Measurements from ENCODE around the gene GPR108. TPM values are rescaled to one million over a fixed set of nuclear protein-coding genes. Genes with fewer than 3 reads are reported as not detected.

GPR108 gene
- total RNA-seq, 2 experiments from 2014 or later: 77.2 to 100 TPM

DNA sequence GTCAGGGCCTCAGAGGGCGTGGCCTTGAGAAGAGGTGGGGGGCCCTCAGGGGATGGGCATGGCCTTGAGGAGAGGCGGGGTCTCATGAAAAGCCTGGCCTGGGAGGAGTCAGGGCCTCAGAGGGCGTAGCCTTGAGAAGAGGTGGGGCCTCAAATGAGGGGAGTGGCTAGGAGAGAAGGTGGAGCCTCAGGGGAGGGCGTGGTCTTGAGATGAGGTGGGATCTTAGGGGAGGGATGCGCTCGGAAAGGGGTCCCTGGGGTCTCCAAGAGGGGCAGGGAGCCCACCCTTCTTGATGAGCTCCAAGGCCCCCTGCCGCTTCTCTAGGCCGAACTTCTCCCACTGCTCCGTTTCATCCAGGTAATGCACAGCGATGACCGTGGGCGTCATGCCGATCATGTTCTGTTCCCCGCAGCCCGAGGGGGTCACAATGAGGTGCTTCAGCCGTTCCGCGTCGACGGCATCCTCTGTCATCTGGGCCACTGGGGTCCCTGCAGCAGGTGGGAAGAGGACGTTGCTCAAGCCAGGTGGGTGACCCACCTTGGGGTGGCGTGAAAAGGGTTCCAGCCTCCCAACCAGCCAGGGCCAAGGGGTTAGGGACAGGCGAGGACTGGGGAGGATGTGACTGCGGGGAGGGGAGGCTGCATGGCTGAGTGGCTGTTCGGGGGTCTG, 43.1 kb downstream of the GPR108 start:
- Mint-ChIP-seq H3K4me3 (no peak overlapping the region), H3K27me3 (no peaks in the 10 kb centered on the region), H3K27ac (no peak overlapping the region), H3K4me1 (peaks cover 11% of the 10 kb centered on the region), H3K36me3 (peaks cover 2% of the 10 kb centered on the region), H3K9me3 (ENCODE audit: low read depth) (peaks cover 2% of the 10 kb centered on the region)
- ATAC-seq: peak; percentile 42
- CTCF ChIA-PET: no interaction called here
- no peak for DNase-seq

DNA sequence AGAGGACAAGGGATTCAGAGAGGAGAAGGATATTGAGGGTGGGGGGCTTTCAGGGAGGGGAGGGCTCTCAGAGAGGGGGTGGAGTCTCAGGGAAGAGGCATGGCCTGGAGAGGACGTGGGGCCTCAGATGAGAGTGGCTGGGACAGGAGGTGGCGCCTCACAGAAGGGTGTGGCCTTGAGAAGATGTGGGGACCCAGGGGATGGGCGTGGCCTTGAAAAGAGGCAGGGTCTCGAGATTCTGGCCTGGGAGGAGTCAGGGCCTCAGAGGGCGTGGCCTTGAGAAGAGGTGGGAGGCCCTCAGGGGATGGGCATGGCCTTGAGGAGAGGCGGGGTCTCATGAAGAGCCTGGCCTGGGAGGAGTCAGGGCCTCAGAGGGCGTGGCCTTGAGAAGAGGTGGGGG, 43.7 kb downstream of the GPR108 start:
- H3K4me1 Mint-ChIP-seq: peaks cover 12% of the 10 kb centered on the region
- ATAC-seq: peak; percentile 35
- no peak for DNase-seq
- H3K36me3 Mint-ChIP-seq: peaks cover 2% of the 10 kb centered on the region
- no peak overlapping the region for H3K4me3 Mint-ChIP-seq
- peaks cover 4% of the 10 kb centered on the region for H3K9me3 Mint-ChIP-seq (ENCODE audit: low read depth)
- H3K27me3 Mint-ChIP-seq: no peaks in the 10 kb centered on the region
- no peak overlapping the region for H3K27ac Mint-ChIP-seq
- CTCF ChIA-PET: no interaction called here

DNA sequence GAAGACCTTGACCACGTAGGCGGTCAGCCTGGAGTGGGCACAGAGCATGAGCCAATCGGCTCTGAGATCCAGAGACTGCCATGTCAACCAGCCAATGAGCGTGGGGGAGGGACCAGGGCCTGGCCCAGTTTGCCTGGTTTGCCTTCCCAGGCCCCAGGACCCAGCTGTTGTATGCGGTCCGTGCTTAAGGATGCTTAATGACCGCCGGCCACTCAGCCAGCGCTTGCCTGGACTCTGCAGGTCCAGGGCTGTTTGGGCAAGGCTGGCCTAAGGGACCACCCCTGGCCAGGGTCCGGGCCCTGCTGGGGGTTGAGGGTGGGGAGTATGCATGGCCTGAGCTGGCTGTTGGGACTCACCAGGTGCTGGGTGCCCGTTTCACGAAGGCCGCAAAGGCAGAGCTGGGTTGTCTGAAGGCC, 44.3 kb downstream of the GPR108 start:
- Mint-ChIP-seq H3K27me3 (no peaks in the 10 kb centered on the region), H3K27ac (no peak overlapping the region), H3K4me3 (no peak overlapping the region), H3K36me3 (no peaks in the 10 kb centered on the region), H3K9me3 (ENCODE audit: low read depth) (peaks cover 3% of the 10 kb centered on the region), H3K4me1 (peaks cover 13% of the 10 kb centered on the region)
- no peak for DNase-seq
- CTCF ChIA-PET: no interaction called here
- ATAC-seq: no peak

DNA sequence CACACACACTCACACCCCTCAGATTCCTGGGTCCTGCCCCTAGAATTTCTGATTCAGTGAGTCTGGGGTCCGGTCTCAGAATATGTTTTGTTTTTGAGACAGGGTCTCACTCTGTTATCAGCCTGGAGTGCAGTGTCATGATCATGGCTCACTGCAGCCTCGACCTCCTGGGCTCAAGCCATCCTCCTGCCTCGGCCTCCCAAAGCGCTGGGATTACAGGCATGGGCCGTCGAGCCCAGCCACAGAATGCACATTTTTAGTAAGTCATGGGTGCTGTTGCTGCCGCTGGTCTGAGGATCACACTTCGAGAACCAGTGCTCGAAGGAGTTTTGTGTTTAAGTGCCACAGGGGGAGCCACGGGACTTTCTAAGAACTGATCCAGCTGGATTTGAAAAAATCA, 45.4 kb downstream of the GPR108 start:
- no peak for DNase-seq
- H3K4me1 Mint-ChIP-seq: peaks cover 7% of the 10 kb centered on the region
- no peaks in the 10 kb centered on the region for H3K36me3 Mint-ChIP-seq
- no peak overlapping the region for H3K4me3 Mint-ChIP-seq
- CTCF ChIA-PET: no interaction called here
- ATAC-seq: no peak
- H3K27me3 Mint-ChIP-seq: no peaks in the 10 kb centered on the region
- H3K9me3 Mint-ChIP-seq (ENCODE audit: low read depth): peaks cover 3% of the 10 kb centered on the region
- no peak overlapping the region for H3K27ac Mint-ChIP-seq

DNA sequence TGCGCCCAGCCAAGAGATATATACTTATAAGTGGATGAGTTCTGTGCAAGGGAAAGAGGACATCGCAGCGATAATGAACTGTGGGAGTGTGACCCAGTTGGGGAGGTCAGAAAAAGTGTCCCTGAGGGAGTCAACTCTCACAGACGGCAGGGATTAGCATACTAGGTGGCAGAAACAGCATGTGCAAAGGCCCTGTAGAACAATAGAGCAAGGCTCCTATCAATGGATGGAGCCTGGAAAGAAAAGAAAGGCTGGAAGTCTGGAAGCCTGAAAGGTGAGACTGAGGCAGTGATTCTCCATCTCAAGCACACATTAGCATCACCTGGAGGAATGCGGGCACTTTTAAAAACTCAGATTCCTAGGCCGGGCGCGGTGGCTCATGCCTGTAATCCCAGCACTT, 46.0 kb downstream of the GPR108 start:
- Mint-ChIP-seq H3K27ac (no peak overlapping the region), H3K36me3 (no peaks in the 10 kb centered on the region)
- ATAC-seq: no peak

DNA sequence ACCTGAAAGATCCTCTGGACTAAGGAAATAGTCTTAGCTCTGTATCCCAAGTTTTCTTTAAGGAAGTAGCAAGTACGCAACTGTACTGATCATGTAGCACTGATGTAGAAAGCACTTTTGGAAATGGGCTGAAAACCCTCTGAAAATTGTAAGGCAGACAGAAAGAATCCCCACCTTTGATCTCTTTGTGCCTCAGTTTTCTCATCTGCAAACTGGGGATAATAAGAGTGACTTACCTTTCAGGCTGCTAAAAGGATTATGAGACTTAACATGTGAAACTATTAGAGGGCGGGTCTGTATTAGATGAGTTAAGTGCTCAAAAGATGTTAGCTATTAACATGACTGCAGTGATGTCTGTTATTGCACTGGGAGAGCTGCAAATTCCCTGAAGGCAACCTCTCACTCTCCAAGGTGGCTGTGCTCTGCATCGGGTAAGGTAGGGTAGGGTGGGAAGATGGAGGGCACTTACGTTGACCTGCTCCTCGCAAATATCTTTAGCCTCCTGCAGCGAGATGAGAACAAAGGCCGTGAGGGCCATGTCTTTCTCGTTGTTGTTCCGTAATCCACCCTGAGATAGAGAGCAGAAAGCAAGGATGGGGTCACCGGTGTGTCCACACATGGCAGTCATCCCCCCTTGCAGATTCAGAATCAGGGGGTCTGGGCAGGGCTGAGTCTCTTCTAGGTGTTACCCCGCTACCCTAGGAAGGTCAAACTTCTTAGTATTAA, 47.1 kb downstream of the GPR108 start:
- H3K27me3 Mint-ChIP-seq: no peaks in the 10 kb centered on the region
- H3K36me3 Mint-ChIP-seq: no peaks in the 10 kb centered on the region
- H3K9me3 Mint-ChIP-seq (ENCODE audit: low read depth): peaks cover 3% of the 10 kb centered on the region
- CTCF ChIA-PET: no interaction called here
- no peak for DNase-seq
- no peak overlapping the region for H3K4me3 Mint-ChIP-seq
- ATAC-seq: no peak
- H3K27ac Mint-ChIP-seq: no peak overlapping the region
- H3K4me1 Mint-ChIP-seq: peaks cover 2% of the 10 kb centered on the region

More for the DNA sequence above, 46.0 kb downstream of the GPR108 start:
- no peaks in the 10 kb centered on the region for H3K27me3 Mint-ChIP-seq
- peaks cover 3% of the 10 kb centered on the region for H3K9me3 Mint-ChIP-seq (ENCODE audit: low read depth)
- H3K4me1 Mint-ChIP-seq: peaks cover 4% of the 10 kb centered on the region
- no peak for DNase-seq
- CTCF ChIA-PET: no interaction called here
- H3K4me3 Mint-ChIP-seq: no peak overlapping the region

DNA sequence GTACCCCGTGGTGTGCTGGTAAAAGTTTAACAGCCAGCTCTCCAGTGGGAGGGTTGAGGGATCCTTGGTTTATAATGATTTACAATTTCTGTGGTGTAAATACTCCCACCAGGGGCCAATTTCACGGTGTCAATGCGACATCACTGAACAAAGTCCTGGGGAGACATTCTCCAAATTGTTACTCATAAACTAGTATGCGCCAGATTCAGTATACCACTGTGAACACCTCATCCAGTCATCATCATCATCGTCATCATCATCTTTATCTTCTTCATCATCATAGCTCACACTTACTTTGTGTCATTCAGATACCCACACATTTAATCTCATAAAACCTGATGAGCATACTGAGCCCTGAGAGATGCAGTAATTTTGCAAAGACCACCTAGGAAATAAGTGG, 50.3 kb downstream of the GPR108 start:
- no peak for DNase-seq
- CTCF ChIA-PET: interaction anchor here (1.1 to 1.6 kb wide), 4 partner anchors 12 to 170 kb away, joined by 3 to 5 read pairs (median 4); partner anchors contain the start of gene TNFSF14
- H3K36me3 Mint-ChIP-seq: no peaks in the 10 kb centered on the region
- H3K4me3 Mint-ChIP-seq: no peak overlapping the region
- H3K9me3 Mint-ChIP-seq (ENCODE audit: low read depth): peaks cover 3% of the 10 kb centered on the region
- no peak for ATAC-seq
- H3K27me3 Mint-ChIP-seq: peaks cover 7% of the 10 kb centered on the region
- H3K4me1 Mint-ChIP-seq: peaks cover 5% of the 10 kb centered on the region
- H3K27ac Mint-ChIP-seq: no peak overlapping the region

DNA sequence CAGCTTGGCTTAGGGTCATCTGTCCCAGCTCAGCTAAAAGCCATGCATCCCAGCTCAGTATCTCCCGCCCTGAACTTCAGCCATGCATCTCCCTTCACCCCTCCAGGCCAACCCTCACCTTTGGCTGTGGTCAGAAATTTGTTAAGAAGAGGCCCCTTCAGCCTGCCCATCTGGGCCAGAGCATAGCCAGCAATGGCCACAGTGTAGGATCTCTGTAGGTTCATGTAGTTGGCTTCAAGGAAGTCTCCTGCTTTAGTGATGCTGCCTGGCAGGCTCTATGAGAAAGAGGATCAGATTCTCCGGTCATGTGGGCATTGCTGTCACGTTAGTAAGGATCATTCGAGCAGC, 50.8 kb downstream of the GPR108 start:
- Mint-ChIP-seq H3K4me1 (peaks cover 5% of the 10 kb centered on the region), H3K27me3 (peaks cover 11% of the 10 kb centered on the region), H3K27ac (no peak overlapping the region), H3K4me3 (no peak overlapping the region), H3K9me3 (ENCODE audit: low read depth) (peaks cover 3% of the 10 kb centered on the region), H3K36me3 (no peaks in the 10 kb centered on the region)
- no peak for ATAC-seq
- CTCF ChIA-PET: interaction anchor here (1.1 to 1.6 kb wide), 3 partner anchors 12 to 170 kb away, joined by 3 to 5 read pairs (median 4); partner anchors contain the start of gene TNFSF14
- no peak for DNase-seq

DNA sequence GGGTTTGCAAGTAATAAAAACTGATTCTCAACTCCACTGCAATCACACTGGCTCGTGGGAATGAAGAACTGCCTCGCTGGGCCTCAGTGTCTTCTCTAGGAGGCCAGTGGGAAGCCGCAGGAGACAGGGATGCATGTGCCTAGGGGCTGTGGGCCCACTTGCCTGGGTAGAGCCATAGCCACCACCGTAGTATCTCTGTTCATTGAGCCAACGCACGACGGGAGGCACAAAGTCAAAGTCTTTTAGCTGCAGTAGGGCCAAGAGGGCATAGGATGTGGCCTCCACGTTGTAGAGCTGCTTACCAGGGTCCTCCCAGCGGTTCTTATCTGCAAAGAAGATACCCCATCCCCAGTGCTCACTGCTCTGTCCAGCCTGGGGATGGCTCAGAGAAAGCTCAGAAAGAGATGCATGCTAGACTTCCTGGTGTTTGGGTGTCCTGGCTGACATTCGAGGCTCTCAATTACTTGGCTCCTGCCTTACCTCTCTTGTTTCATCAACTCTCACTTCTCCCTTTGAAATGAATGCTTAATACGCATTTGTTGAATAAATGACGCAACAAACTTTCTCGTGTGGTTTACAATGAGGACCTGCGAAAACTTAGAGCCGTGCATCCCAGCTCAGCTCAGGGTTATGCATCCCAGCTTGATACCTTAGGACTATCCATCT, 51.3 kb downstream of the GPR108 start:
- Mint-ChIP-seq H3K9me3 (ENCODE audit: low read depth) (peaks cover 3% of the 10 kb centered on the region), H3K27ac (no peak overlapping the region), H3K4me3 (no peak overlapping the region), H3K27me3 (peaks cover 14% of the 10 kb centered on the region), H3K36me3 (no peaks in the 10 kb centered on the region), H3K4me1 (peaks cover 5% of the 10 kb centered on the region)
- CTCF ChIA-PET: interaction anchor here (1.1 to 1.6 kb wide), 2 partner anchors 11 to 16 kb away, joined by 4 to 5 read pairs; partner anchors contain the start of gene TNFSF14
- DNase-seq (no peak), ATAC-seq (no peak)

DNA sequence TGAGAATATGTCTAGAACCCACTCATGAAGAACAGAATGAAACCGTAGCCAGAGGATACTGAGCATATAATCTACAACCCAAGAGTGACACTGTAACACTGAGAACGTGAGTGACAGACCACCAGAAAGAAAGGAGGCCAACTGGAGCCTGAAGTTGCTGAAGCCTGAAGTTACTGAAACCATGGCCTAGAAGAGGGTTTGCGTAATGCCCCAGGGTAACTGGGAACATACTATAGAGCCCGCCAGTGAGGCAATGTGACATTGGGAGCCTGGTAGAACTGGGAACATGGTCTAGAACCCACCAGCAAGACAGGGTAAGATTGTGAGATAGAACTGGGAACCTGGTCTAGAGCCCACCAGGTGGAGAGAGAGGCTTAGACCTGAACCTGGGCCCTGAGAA, 51.9 kb downstream of the GPR108 start:
- peaks cover 3% of the 10 kb centered on the region for H3K9me3 Mint-ChIP-seq (ENCODE audit: low read depth)
- no peaks in the 10 kb centered on the region for H3K36me3 Mint-ChIP-seq
- H3K27me3 Mint-ChIP-seq: peaks cover 19% of the 10 kb centered on the region
- no peak overlapping the region for H3K4me3 Mint-ChIP-seq
- DNase-seq: no peak
- no peak for ATAC-seq
- CTCF ChIA-PET: no interaction called here
- no peak overlapping the region for H3K27ac Mint-ChIP-seq
- peaks cover 5% of the 10 kb centered on the region for H3K4me1 Mint-ChIP-seq

DNA sequence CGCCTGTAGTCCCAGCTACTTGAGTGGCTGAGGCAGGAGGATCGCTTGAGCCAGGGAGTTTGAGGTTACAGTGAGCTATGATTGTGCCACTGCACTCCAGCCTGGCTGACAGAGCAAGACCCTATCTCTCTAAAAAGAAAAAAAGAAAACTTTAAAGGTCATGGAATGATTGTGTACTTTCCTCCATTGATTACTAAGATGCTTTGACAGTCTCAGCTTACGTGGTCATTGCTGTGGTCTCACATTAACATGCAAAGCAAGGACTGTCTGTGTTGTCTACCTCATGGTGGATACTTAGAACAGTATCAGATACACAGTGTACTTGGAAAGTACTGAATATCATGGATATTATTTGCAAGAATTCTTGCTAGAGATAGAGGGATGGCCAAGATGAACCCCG, 53.4 kb downstream of the GPR108 start:
- peaks cover 5% of the 10 kb centered on the region for H3K4me1 Mint-ChIP-seq
- no peak overlapping the region for H3K4me3 Mint-ChIP-seq
- CTCF ChIA-PET: interaction anchor here (1.0 kb wide), 1 partner anchor 9 kb away, joined by 3 read pairs; no protein-coding TSS in a partner anchor
- no peak for DNase-seq
- H3K36me3 Mint-ChIP-seq: no peaks in the 10 kb centered on the region
- no peak for ATAC-seq
- H3K27ac Mint-ChIP-seq: no peak overlapping the region
- H3K9me3 Mint-ChIP-seq (ENCODE audit: low read depth): peaks cover 3% of the 10 kb centered on the region
- H3K27me3 Mint-ChIP-seq: peaks cover 22% of the 10 kb centered on the region

DNA sequence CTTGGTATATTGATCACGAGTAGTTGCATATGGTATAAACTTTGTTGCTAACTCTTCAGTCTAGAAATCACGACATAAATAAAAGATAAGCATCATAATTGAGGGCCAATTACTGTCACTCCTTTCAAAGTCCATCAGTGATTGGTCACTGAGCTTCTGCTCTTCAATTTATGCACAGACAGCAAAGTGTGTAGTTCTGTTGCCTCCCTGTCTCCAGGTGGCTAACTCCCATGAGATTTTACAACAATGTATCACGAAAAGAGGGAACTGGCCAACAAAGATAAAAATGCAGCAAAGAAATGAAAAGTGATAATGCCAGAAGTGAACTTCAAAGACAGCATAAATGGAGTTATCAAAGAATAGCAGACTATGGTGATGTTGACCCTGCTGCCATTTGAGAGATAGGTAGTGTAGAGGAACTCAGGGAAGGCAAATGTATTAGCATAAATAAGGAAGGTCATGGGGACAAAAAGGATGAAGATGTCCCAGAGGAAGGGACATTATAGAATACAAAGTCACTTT, 54.7 kb downstream of the GPR108 start:
- ATAC-seq: no peak
- H3K27ac Mint-ChIP-seq: no peak overlapping the region
- no peak overlapping the region for H3K4me3 Mint-ChIP-seq
- H3K36me3 Mint-ChIP-seq: peaks cover 3% of the 10 kb centered on the region
- H3K9me3 Mint-ChIP-seq (ENCODE audit: low read depth): no peaks in the 10 kb centered on the region
- no peak for DNase-seq
- H3K4me1 Mint-ChIP-seq: peaks cover 16% of the 10 kb centered on the region
- peaks cover 22% of the 10 kb centered on the region for H3K27me3 Mint-ChIP-seq
- CTCF ChIA-PET: interaction anchor here (0.8 kb wide), 1 partner anchor 33 kb away, joined by 3 read pairs; no protein-coding TSS in a partner anchor

DNA sequence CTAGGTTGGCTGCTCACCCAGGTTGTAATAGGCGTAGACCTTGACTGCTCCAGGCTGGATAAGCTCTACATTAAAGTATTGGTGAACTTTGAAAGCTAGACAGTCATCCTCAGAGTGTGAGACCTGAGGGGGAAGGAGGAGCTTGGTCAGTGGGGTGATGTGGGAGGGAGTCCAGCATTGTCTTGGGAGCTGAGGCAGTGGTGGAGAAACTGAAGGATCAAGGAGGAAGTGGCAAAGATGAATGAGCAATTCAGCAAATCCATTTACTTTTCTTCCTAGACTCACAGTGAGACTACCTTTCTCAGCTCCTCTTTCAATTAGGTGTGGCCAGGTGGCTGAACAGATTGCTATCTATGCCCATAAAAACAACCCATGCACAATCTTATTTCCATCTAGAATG, 57.2 kb downstream of the GPR108 start:
- peaks cover 5% of the 10 kb centered on the region for H3K36me3 Mint-ChIP-seq
- DNase-seq (no peak), ATAC-seq (no peak)
- no peak overlapping the region for H3K4me3 Mint-ChIP-seq
- H3K9me3 Mint-ChIP-seq (ENCODE audit: low read depth): peaks cover 2% of the 10 kb centered on the region
- H3K4me1 Mint-ChIP-seq: peaks cover 37% of the 10 kb centered on the region
- H3K27ac Mint-ChIP-seq: no peak overlapping the region
- peaks cover 22% of the 10 kb centered on the region for H3K27me3 Mint-ChIP-seq
- CTCF ChIA-PET: interaction anchor here (0.6 to 1.2 kb wide), 2 partner anchors 58 to 103 kb away, joined by 3 to 4 read pairs; no protein-coding TSS in a partner anchor

Measured in activated CD8-positive, alpha-beta memory T cell treated with anti-CD3 and anti-CD28 coated beads, Interleukin-2, amount 10 ng/mL, durations not matched to agents 7 days and 5 days (primary cell).